HepG2 (cell line): Measurements from ENCODE around the gene RNFT1. TPM values are rescaled to one million over a fixed set of nuclear protein-coding genes. Genes with fewer than 3 reads are reported as not detected.

Experiments
- HOXD1 ChIP-seq: sonication (generic); formaldehyde crosslinking; IDR thresholded peaks from 2 replicates; pipeline ENCODE4 v1.5.0; 2020; ENCODE audit warnings: missing genetic modification reagents
- KDM5A ChIP-seq: fragments of 200-600 bp; sonication (generic); IDR thresholded peaks from 2 replicates; pipeline ENCODE4 v1.7.0; 2018; ENCODE audit warnings: antibody characterized with exemption, mild to moderate bottlenecking, low read length, borderline replicate concordance
- KMT2B ChIP-seq: IDR thresholded peaks from 2 replicates; pipeline ENCODE4 v1.6.1; 2016; ENCODE audit warnings: missing genetic modification reagents, missing compliant biosample characterization
- REXO4 ChIP-seq: sonication (generic); formaldehyde crosslinking; IDR thresholded peaks from 2 replicates; pipeline ENCODE4 v1.8.0; 2022; ENCODE audit warnings: missing genetic modification reagents, mild to moderate bottlenecking, borderline replicate concordance
- TSC22D2 ChIP-seq: sonication (generic); formaldehyde crosslinking; IDR thresholded peaks from 2 replicates; pipeline ENCODE4 v1.5.1; 2020; ENCODE audit warnings: missing genetic modification reagents, mild to moderate bottlenecking, borderline replicate concordance
- XRCC5 ChIP-seq: fragments of 200-400 bp; formaldehyde crosslinking; optimal IDR thresholded peaks from 2 replicates; pipeline ENCODE3; 2017; ENCODE audit warnings: mild to moderate bottlenecking, low read length
- ZFX ChIP-seq: sonication (generic); formaldehyde crosslinking; IDR thresholded peaks from 2 replicates; pipeline ENCODE4 v1.4.0; 2020; ENCODE audit warnings: mild to moderate bottlenecking, low read depth, missing genetic modification reagents, moderate library complexity
- ZNF646 ChIP-seq: sonication (generic); formaldehyde crosslinking; IDR thresholded peaks from 2 replicates; pipeline ENCODE4 v1.9.0; 2021; ENCODE audit warnings: mild to moderate bottlenecking, missing genetic modification reagents
- ZNF710 ChIP-seq: sonication (generic); formaldehyde crosslinking; IDR thresholded peaks from 2 replicates; pipeline ENCODE4 v1.5.0; 2020; ENCODE audit warnings: mild to moderate bottlenecking, missing genetic modification reagents, borderline replicate concordance
- polyA plus RNA-seq, 8 experiments: library from polyadenylated mRNA; depleted of rRNA in 3 of 8; stranded (reverse) in 7 of 8; unstranded in 1 of 8; fragments of >200 nt; fragmentation: Illumina TruSeq in 4 of 8; extraction: Trizol in 4 of 8; gene quantifications; 2 replicates each; pipeline versions ENCODE4 v1.2.1 to v1.2.3, GENCODE V29; 2011 to 2016; ENCODE audit warnings: low read depth in 4 of 8, missing spikeins in 1 of 8, mixed read lengths in 1 of 8; ENCODE audit not compliant: insufficient read depth in 1 of 8
- total RNA-seq, 5 experiments: library from RNA; depleted of rRNA; stranded (reverse); fragments of >200 nt; fragmentation: Illumina TruSeq; extraction: Trizol; gene quantifications; 2 replicates each; pipeline ENCODE4 v1.2.3, GENCODE V29; 2016; ENCODE audit warnings: low read depth in 1 of 5
- TF ChIP-seq, protein P1 (sequence below): IDR thresholded peaks from 2 replicates; pipeline ENCODE4 v1.6.1; 2018; ENCODE audit warnings: missing genetic modification reagents, mild to moderate bottlenecking, missing compliant biosample characterization
- TF ChIP-seq, protein P2 (sequence below): sonication (generic); formaldehyde crosslinking; IDR thresholded peaks from 2 replicates; pipeline ENCODE4 v1.5.1; 2020; ENCODE audit warnings: mild to moderate bottlenecking, missing genetic modification reagents
- TF ChIP-seq, protein P3 (sequence below): sonication (generic); formaldehyde crosslinking; IDR thresholded peaks from 2 replicates; pipeline ENCODE4 v1.8.0; 2022; ENCODE audit warnings: missing genetic modification reagents, low read depth, mild to moderate bottlenecking, borderline replicate concordance

Gene RNFT1
- total and polyA plus RNA-seq, 2 of the 13 experiments (the other 11 are each of a cell fraction or from before 2014, with no cell fraction given), result 19.1 to 22.1 TPM

- TF ChIP-seq, protein P1, sequence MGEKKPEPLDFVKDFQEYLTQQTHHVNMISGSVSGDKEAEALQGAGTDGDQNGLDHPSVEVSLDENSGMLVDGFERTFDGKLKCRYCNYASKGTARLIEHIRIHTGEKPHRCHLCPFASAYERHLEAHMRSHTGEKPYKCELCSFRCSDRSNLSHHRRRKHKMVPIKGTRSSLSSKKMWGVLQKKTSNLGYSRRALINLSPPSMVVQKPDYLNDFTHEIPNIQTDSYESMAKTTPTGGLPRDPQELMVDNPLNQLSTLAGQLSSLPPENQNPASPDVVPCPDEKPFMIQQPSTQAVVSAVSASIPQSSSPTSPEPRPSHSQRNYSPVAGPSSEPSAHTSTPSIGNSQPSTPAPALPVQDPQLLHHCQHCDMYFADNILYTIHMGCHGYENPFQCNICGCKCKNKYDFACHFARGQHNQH, result peak; percentile 4; the same call in 1 of the 2 replicates
- TF ChIP-seq ZFX (CRISPR knock-in tag), result no peak
- TF ChIP-seq TSC22D2 (CRISPR knock-in tag), result 0 out of 2 replicates have a peak, but pooled peaks have one; percentile 9
- 0 out of 2 replicates have a peak, but pooled peaks have one; percentile 13 for TF ChIP-seq ZNF710 (CRISPR knock-in tag)
- no peak for TF ChIP-seq KDM5A
- no peak for TF ChIP-seq KMT2B (CRISPR knock-in tag)
- no peak for TF ChIP-seq XRCC5
- TF ChIP-seq, protein P2, sequence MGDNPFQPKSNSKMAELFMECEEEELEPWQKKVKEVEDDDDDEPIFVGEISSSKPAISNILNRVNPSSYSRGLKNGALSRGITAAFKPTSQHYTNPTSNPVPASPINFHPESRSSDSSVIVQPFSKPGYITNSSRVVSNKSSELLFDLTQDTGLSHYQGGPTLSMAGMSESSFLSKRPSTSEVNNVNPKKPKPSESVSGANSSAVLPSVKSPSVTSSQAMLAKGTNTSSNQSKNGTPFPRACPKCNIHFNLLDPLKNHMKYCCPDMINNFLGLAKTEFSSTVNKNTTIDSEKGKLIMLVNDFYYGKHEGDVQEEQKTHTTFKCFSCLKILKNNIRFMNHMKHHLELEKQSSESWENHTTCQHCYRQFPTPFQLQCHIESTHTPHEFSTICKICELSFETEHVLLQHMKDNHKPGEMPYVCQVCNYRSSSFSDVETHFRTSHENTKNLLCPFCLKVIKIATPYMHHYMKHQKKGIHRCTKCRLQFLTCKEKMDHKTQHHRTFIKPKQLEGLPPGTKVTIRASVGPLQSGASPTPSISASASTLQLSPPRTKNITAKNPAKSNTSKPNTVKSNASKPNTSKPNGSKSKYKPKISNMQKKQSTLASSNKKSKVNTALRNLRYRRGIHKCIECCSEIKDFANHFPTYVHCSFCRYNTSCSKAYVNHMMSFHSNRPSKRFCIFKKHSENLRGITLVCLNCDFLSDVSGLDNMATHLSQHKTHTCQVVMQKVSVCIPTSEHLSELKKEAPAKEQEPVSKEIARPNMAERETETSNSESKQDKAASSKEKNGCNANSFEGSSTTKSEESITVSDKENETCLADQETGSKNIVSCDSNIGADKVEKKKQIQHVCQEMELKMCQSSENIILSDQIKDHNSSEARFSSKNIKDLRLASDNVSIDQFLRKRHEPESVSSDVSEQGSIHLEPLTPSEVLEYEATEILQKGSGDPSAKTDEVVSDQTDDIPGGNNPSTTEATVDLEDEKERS, result no peak
- TF ChIP-seq, protein P3, sequence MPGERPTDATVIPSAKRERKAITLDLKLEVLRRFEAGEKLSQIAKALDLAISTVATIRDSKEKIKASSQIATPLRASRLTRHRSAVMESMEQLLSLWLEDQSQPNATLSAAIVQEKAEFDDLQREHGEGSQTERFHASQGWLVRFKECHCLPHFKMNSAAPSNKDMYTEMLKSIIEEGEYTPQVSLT (CRISPR knock-in tag), result no peak
- TF ChIP-seq REXO4, result no peak
- TF ChIP-seq ZNF646, result no peak
- TF ChIP-seq HOXD1, result no peak
These were observed 630 bp downstream of the RNFT1 start (continued) for GRCh38 chr17:59963738-59964481.
